Fibroblast of villous mesenchyme (primary cell): ENCODE results near the gene NAA15. TPM values are rescaled to one million over a fixed set of nuclear protein-coding genes. Genes with fewer than 3 reads are reported as not detected.

Source experiments
- DNase-seq: peaks from one replicate; pipeline ENCODE4 v3.0.0-alpha.2; 2010; ENCODE audit warnings: low read depth
- H3K4me3 ChIP-seq: 2 replicates; pipeline ENCODE4 v1.5.1; 2011; ENCODE audit warnings: low read depth, mild to moderate bottlenecking, low read length
- CTCF ChIP-seq: IDR thresholded peaks from 2 replicates; pipeline ENCODE4 v1.5.1; 2012; ENCODE audit warnings: low read depth, mild to moderate bottlenecking, low read length; ENCODE audit not compliant: insufficient read depth
- total RNA-seq: library from RNA; depleted of rRNA; stranded (reverse); fragments of >200 nt; gene quantifications from 2 replicates; pipeline ENCODE4 v1.2.3, GENCODE V29; 2012

Gene NAA15
- total RNA-seq, 1 donor = 66.5 TPM

DNA sequence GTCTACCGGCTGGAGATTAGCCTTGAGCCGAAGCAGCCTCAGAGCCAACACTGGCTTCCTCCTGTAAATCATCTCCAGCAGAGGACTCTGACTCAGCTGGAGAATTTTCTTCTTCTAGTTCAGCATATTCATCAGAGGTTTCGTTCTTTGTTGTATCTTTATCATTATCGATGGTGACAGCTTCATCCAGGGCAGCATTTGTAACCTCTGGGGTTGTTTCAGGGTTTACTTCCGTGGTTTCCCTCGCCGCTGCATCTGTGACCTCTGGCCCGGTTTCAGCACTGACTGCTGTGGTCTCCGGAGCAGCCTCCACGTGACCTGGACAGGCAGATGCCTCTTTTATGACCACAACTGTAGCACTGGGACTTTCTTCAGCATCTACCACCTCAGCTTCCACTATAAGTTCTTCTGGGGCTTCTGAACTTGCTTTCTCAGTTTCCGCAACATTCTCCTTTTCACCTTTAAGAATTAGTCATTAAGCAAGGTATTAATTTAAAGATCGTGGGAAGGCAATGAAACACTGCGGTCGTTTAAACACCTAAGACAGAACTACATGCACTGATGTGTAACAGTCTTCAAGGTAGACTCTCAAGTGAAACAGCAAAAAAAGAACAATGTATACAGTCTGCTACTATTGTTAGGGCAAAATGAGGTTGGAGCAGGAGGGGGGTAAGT lies 34.6 kb upstream of the NAA15 start:
- peak; percentile 92 for DNase-seq
- H3K4me3 ChIP-seq = peak overlapping the region; percentile 49
- TF ChIP-seq CTCF = no peak

DNA sequence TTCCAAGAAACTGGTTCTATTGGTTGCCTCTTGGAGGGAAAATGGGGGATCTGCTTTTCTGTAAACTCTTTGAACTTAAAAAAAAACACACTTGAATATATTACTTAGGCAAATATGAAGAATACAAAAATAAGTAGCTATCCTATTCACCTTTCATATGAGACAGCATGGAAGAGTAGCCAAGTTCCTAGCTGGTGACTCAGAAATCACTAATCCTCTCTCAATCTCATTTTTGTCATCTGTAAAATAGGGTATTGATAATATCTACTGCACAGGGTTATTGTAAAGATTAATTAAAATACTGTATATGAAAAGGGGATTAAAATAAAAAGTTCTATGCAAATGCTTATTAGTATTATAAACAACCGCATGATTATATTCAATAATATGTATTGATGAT lies 34.0 kb upstream of the NAA15 start:
- no peak for TF ChIP-seq CTCF
- H3K4me3 ChIP-seq = no peak overlapping the region
- no peak for DNase-seq

GRCh38 chr4:139273835-139274234 lies 27.5 kb upstream of the NAA15 start:
- H3K4me3 ChIP-seq = no peak overlapping the region
- no peak for TF ChIP-seq CTCF
- no peak for DNase-seq

- DNase-seq = no peak
- TF ChIP-seq CTCF = no peak
Measured at GRCh38 chr4:139274790-139275189, 26.5 kb upstream of the NAA15 start.

DNA sequence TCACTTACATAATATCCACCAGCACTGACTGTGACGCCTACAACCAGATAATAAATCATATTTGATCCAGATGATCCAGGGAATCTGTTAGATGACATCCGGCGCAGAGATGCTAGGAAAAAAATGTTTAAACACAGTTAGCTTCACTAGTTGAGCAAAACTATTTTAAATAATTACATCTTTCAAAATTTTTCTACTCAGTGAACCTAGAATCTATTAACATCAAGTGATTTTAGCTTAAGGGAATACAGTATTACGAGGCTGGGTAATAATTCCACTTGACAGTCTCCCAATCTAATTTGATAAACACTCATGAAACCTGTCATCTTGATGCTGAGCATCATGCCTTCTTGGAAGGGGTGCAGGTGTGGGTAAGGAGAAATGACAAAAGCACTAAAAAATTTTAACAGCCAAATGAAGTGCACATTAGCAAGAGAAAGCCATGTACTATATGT lies 26.0 kb upstream of the NAA15 start:
- DNase-seq = no peak
- TF ChIP-seq CTCF = no peak
- no peak overlapping the region for H3K4me3 ChIP-seq

More at GRCh38 chr4:139274790-139275189, 26.5 kb upstream of the NAA15 start:
- no peak overlapping the region for H3K4me3 ChIP-seq

DNA sequence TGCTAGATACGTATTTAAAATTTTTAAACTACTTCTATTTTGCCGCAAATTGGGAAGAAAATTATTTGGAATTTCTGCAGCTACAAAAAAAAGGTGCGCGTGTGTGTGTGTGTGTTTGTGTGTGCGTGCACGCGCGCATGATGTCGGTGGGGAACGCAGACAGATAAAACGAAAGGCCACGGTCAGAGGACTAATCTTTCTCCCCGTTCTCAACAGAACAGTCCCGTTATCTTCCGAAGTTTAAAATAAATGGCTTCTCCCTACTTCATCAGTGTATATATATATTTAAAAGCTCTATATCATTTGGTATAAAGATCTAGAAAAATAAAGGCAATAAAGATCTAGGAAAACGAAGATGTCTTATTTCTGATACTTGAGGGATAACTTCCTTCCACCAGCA lies 22.8 kb upstream of the NAA15 start:
- H3K4me3 ChIP-seq = peak overlapping the region; percentile 69
- TF ChIP-seq CTCF = no peak
- peak; percentile 7 for DNase-seq
